ENCODE data around the gene OR2T35. TPM values are rescaled to one million over a fixed set of nuclear protein-coding genes. Genes with fewer than 3 reads are reported as not detected.

The OR2T35 gene
- total RNA-seq, 2 donors from 2014 or later, result not detected

DNA sequence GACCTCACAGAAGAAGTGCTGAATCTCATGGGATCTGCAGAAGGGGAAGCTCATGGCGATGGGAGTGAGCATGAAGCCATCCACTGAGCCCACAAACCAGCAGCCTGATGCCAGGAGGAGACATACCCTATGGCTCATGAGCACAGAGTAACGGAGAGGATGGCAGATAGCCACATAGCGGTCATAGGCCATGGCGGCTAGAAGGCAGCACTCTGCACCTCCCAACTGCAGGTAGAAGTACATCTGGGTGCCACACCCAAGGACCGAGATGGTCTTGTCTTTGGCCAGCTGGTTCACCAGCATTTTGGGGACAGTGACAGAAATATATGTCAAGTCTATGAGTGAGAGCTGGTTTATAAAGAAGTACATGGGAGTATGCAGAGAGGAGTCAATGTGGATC is 51.9 kb downstream of the OR2T35 start:
- H3K27me3 ChIP-seq, result no peaks in the 10 kb centered on the region
- intact Hi-C loops (cut with DNase I), result no loop called here
- H3K4me1 ChIP-seq, result no peaks in the 10 kb centered on the region

DNA sequence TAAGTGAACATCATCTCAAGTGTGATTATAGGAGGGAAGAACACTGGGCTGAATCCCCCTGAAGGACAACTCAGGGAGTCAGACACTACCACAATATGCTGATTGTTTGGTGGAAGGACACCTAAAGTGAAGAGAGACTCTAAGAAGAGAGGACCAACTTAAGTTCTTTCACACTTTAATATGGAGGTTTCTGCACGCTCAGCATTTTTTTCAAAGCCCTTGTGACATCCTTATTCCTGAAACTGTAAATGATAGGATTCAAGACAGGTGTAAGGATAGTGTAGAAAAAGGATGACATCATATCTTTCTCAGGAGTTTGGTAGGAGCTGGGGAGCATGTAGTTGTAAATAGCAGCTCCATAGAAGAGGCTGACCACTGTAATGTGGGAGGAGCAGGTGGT is 52.4 kb downstream of the OR2T35 start:
- Histone ChIP-seq H3K36me3 (no peaks in the 10 kb centered on the region), H3K27me3 (no peaks in the 10 kb centered on the region), H3K4me1 (no peaks in the 10 kb centered on the region), H3K4me3 (no peak overlapping the region), H3K27ac (no peak overlapping the region), H3K9ac (ENCODE audit: low read depth in 2 of 2, low read length in 2 of 2) (no peak overlapping the region), H3K9me3 (no peaks in the 10 kb centered on the region)
- TF ChIP-seq, protein P1, sequence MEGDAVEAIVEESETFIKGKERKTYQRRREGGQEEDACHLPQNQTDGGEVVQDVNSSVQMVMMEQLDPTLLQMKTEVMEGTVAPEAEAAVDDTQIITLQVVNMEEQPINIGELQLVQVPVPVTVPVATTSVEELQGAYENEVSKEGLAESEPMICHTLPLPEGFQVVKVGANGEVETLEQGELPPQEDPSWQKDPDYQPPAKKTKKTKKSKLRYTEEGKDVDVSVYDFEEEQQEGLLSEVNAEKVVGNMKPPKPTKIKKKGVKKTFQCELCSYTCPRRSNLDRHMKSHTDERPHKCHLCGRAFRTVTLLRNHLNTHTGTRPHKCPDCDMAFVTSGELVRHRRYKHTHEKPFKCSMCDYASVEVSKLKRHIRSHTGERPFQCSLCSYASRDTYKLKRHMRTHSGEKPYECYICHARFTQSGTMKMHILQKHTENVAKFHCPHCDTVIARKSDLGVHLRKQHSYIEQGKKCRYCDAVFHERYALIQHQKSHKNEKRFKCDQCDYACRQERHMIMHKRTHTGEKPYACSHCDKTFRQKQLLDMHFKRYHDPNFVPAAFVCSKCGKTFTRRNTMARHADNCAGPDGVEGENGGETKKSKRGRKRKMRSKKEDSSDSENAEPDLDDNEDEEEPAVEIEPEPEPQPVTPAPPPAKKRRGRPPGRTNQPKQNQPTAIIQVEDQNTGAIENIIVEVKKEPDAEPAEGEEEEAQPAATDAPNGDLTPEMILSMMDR (IDR thresholded peaks at IDR 0.05), result no peak
- intact Hi-C loops (cut with DNase I), result no loop called here
- DNase-seq, result no peak

More for the DNA sequence above, 51.9 kb downstream of the OR2T35 start:
- Histone ChIP-seq H3K27ac (no peak overlapping the region), H3K4me3 (no peak overlapping the region), H3K9me3 (no peaks in the 10 kb centered on the region), H3K36me3 (no peaks in the 10 kb centered on the region), H3K9ac (ENCODE audit: low read depth in 2 of 2, low read length in 2 of 2) (no peak overlapping the region)
- DNase-seq, result no peak
- TF ChIP-seq, protein P1 (IDR thresholded peaks at IDR 0.05), result no peak

DNA sequence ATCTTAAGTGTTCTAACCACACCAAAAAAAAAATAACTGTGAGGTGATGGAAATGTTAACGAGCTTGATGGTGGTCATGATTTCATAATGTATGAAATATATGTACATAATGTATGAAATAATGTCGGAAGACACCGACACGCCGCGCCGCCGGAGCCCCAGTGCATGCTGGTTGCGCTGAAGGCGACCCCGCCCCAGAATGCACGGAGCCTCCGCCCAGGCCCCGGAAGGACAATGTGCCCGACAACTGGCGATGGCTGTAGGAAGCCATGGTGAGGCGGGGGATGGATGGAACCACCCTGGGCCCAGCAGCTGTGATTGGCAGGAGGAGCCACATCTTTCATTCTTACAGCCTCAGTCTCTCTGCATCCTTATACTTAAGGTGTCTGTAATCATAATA is 55.0 kb downstream of the OR2T35 start:
- no peaks in the 10 kb centered on the region for H3K4me1 ChIP-seq
- H3K27ac ChIP-seq, result no peak overlapping the region
- H3K27me3 ChIP-seq, result no peaks in the 10 kb centered on the region
- TF ChIP-seq, protein P1 (IDR thresholded peaks at IDR 0.05), result no peak
- intact Hi-C loops (cut with DNase I), result no loop called here
- H3K9ac ChIP-seq (ENCODE audit: low read depth in 2 of 2, low read length in 2 of 2), result no peak overlapping the region
- no peak overlapping the region for H3K4me3 ChIP-seq
- H3K9me3 ChIP-seq, result no peaks in the 10 kb centered on the region
- no peaks in the 10 kb centered on the region for H3K36me3 ChIP-seq
- DNase-seq, result no peak

DNA sequence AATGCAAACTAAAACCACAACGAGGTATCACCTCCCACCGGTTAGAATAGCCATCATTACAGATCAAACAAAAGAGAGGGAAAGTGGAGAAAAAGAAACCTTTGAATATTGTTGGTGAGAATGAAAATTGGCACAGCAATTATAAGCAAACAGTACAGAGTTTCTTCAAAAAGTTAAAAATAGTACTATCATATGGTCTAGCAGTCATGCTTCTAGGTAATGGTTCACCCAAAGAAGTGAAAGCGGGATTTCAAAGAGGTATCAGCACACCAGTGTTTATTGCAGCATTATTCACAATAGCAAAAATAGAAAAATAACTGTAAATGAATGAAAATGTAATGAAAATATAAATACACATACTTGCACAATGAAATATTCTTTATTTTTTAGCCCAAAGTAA is 55.7 kb downstream of the OR2T35 start:
- intact Hi-C loops (cut with DNase I), result no loop called here
- Histone ChIP-seq H3K4me1 (no peaks in the 10 kb centered on the region), H3K9me3 (no peaks in the 10 kb centered on the region), H3K27ac (no peak overlapping the region), H3K4me3 (no peak overlapping the region), H3K9ac (ENCODE audit: low read depth in 2 of 2, low read length in 2 of 2) (no peak overlapping the region), H3K27me3 (no peaks in the 10 kb centered on the region), H3K36me3 (no peaks in the 10 kb centered on the region)
- no peak for DNase-seq
- TF ChIP-seq, protein P1 (IDR thresholded peaks at IDR 0.05), result no peak

Other genes starting within 250 kb of the OR2T35 start
- gene OR2T1, start 242.2 kb downstream of the OR2T35 start, total RNA-seq, result not detected
- gene OR2T2, start 199.6 kb downstream of the OR2T35 start, total RNA-seq, result not detected
- gene OR2T3, start 171.9 kb downstream of the OR2T35 start, total RNA-seq, result not detected
- gene OR2T5, start 156.7 kb downstream of the OR2T35 start, total RNA-seq, result not detected
- gene OR2G6, start 137.2 kb downstream of the OR2T35 start, total RNA-seq, result not detected
- gene OR2T29, start 82.5 kb downstream of the OR2T35 start, total RNA-seq, result not detected
- not detected for gene OR2T34, start 70.5 kb downstream of the OR2T35 start, total RNA-seq
- gene OR2T10, start 47.6 kb downstream of the OR2T35 start, total RNA-seq, result not detected
- gene OR2T11, start 10.2 kb downstream of the OR2T35 start, total RNA-seq, result not detected
- gene OR2T27, start 10.2 kb upstream of the OR2T35 start, total RNA-seq, result not detected
- not detected for gene OR14I1, start 57.5 kb upstream of the OR2T35 start, total RNA-seq
- 100 to 1,000 TPM in 1 of 2 donors, 10 to 100 TPM in 1; 40.8 to 310 TPM for gene LYPD8, start 110.5 kb upstream of the OR2T35 start, total RNA-seq
- 10 to 100 TPM; 24.2 to 30.5 TPM for gene SH3BP5L, start 180.6 kb upstream of the OR2T35 start, total RNA-seq
- 10 to 100 TPM; 27.8 to 57.4 TPM for gene ZNF672, start 192.9 kb upstream of the OR2T35 start, total RNA-seq
- 10 to 100 TPM; 20.9 to 46.9 TPM for gene ZNF692, start 213.8 kb upstream of the OR2T35 start, total RNA-seq